Heart right ventricle (tissue), 16 donors: Measurements from ENCODE around the gene PARG. TPM values are rescaled to one million over a fixed set of nuclear protein-coding genes. Genes with fewer than 3 reads are reported as not detected.

ENCODE experiments used
- ATAC-seq, 8 donors: fragments of 200-7000 bp; cut with Tn5 transposase; one replicate each; pipeline ENCODE4 v1.9.1; 2020; ENCODE audit warnings: mild to moderate bottlenecking in 8 of 8, moderate library complexity in 8 of 8, moderate number of reproducible peaks in 1 of 8
- DNase-seq, 2 donors: peaks; one replicate each; pipeline ENCODE4 v3.0.0-alpha.2; 2020
- H3K27ac ChIP-seq, 10 donors: fragments of 200-600 bp; sonication (generic) in 2 of 10; one replicate each; pipeline versions ENCODE4 v1.5.0 to v1.8.0; 2020 to 2022; ENCODE audit warnings: mild to moderate bottlenecking in 3 of 10
- H3K27me3 ChIP-seq, 7 donors: fragments of 200-600 bp; one replicate each; pipeline ENCODE4 v1.8.0; 2021 to 2022; ENCODE audit warnings: mild to moderate bottlenecking in 2 of 7
- H3K36me3 ChIP-seq, 9 donors: fragments of 200-600 bp; sonication (generic) in 1 of 9; one replicate each; pipeline versions ENCODE4 v1.5.0 to v1.8.0; 2020 to 2022; ENCODE audit warnings: mild to moderate bottlenecking in 2 of 9
- H3K4me1 ChIP-seq, 9 donors: fragments of 200-600 bp; sonication (generic) in 1 of 9; one replicate each; pipeline versions ENCODE4 v1.5.0 to v1.8.0; 2020 to 2022; ENCODE audit warnings: mild to moderate bottlenecking in 4 of 9
- H3K4me3 ChIP-seq, 10 donors: fragments of 200-600 bp; sonication (generic) in 2 of 10; one replicate each; pipeline versions ENCODE4 v1.5.0 to v1.8.0; 2020 to 2022; ENCODE audit warnings: mild to moderate bottlenecking in 7 of 10, moderate library complexity in 2 of 10
- H3K9me3 ChIP-seq, 11 donors: fragments of 200-600 bp in 10 of 11; sonication (generic) in 2 of 11; one replicate each; pipeline versions ENCODE4 v1.5.0 to v1.8.0; 2013 to 2022; ENCODE audit warnings: mild to moderate bottlenecking in 2 of 11, control low read depth in 1 of 11, moderate library complexity in 1 of 11
- CTCF ChIP-seq, 9 donors: fragments of 200-600 bp; sonication (generic) in 2 of 9; IDR thresholded peaks; one replicate each; pipeline versions ENCODE4 v1.5.0 to v1.8.0; 2021 to 2022; ENCODE audit warnings: antibody characterized with exemption in 9 of 9, mild to moderate bottlenecking in 5 of 9, moderate library complexity in 1 of 9
- WGBS, 2 donors: extraction: QIAGEN DNeasy Blood & Tissue Kit; methylation state at CpG; one replicate each; pipeline ENCODE4 v1.1.7; 2013; ENCODE audit warnings: inconsistent platforms in 1 of 2; 5-methylcytosine and 5-hydroxymethylcytosine counted together
- intact Hi-C, 10 donors: fragments of 100-400 bp; cut with DNase I; formaldehyde crosslinking; loops; one replicate each; pipeline versions ENCODE4 v1.11.1 to v1.14.2; 2022
- polyA plus RNA-seq, 2 donors: library from polyadenylated mRNA; stranded (reverse); fragments of 200-250 nt; gene quantifications; one replicate each; pipeline ENCODE4 v1.2.3, GENCODE V29; 2013
- total RNA-seq, 10 donors: library from RNA; stranded (reverse); fragmentation: NEBNext Ultra II Directional in 3 of 10; extraction: Animal tissue kit (Norgen Biotek cat#: 25700) in 3 of 10; gene quantifications; one replicate each; pipeline versions ENCODE4 v1.2.1 to v1.2.4, GENCODE V29; 2021 to 2023
- donor health status: Arrhythmogenic right ventricular cardiomyopathy.
- donor health status: ischemic (EF 13 %, LVEDD 7.1; RV severe dilation, severe dysfunction).
- donor health status: healthy with polysubstance abuse.
- donor health status: DM: no; HTN: yes; CAD: no.
- donor health status: DM: no; HTN: no; CAD: no.
- donor health status: ischemic (EF 25% LVEDD 6.9; RV normal size, moderate dysfunction).
- donor health status: ischemic (EF 25% LVEDD 5.7; RV mildly dilated, moderate dysfunction).
- donor health status: healthy.
- donor health status: DM: yes; HTN: yes; CAD: no.
- donor health status: Ischemic cardiomyopathy.
- donor health status: ischemic (EF 35%, LVEDD 5.7; RV mildly dilated, moderate dysfunction).
- donor health status: nonischemic (EF 11% LVEDD 7.7; RV severe dilation, severe dysfunction).
- donor health status: DM: yes; HTN: yes; CAD: no.
- donor health status: PGD.
- donor health status: ischemic (EF 29% LVEDD 5.4; RV normal size, mild dysfunction).
- donor health status: nonischemic (EF 23%, LVEDD 6.1; RV moderate dilation, normal function).

The PARG gene
- total and polyA plus RNA-seq, 12 donors: 4.3 to 35.8 (median 27.6) TPM

- H3K27me3 ChIP-seq: peaks cover 0 to 18% (median 7%) of the 10 kb centered on the region in 7 donors
- ATAC-seq (no peak), DNase-seq (no peak)
- no peak overlapping the region for H3K27ac ChIP-seq
- no peaks in the 10 kb centered on the region for H3K36me3 ChIP-seq
- intact Hi-C loops: no loop called here
- WGBS, 2 donors: 60 to 63% methylated on average over 5 of the region's 5 CpGs
- no peaks in the 10 kb centered on the region for H3K9me3 ChIP-seq
- no peak for TF ChIP-seq CTCF (IDR thresholded peaks at IDR 0.05)
- H3K4me1 ChIP-seq: no peaks in the 10 kb centered on the region
- H3K4me3 ChIP-seq: no peak overlapping the region
Observed at GRCh38 chr10:49783645-49784044, 158.2 kb downstream of the PARG start.

- intact Hi-C loops: no loop called here
- DNase-seq (no peak), ATAC-seq (no peak)
- Histone ChIP-seq H3K27me3 (peaks cover 0 to 30% (median 8%) of the 10 kb centered on the region in 7 donors), H3K9me3 (peaks cover 0 to 4% (median 0%) of the 10 kb centered on the region in 11 donors), H3K4me1 (no peaks in the 10 kb centered on the region), H3K36me3 (no peaks in the 10 kb centered on the region), H3K4me3 (no peak overlapping the region), H3K27ac (no peak overlapping the region)
- TF ChIP-seq CTCF (IDR thresholded peaks at IDR 0.05): no peak
Observed at GRCh38 chr10:49781247-49781646, 160.6 kb downstream of the PARG start.

- intact Hi-C loops: no loop called here
- Histone ChIP-seq H3K27me3 (peaks cover 0 to 48% (median 9%) of the 10 kb centered on the region in 7 donors), H3K4me1 (no peaks in the 10 kb centered on the region), H3K9me3 (peaks cover 0 to 4% (median 0%) of the 10 kb centered on the region in 11 donors), H3K27ac (no peak overlapping the region), H3K36me3 (no peaks in the 10 kb centered on the region), H3K4me3 (no peak overlapping the region)
- no peak for TF ChIP-seq CTCF (IDR thresholded peaks at IDR 0.05)
- 71 to 72% methylated on average over 3 of the region's 3 CpGs for WGBS, 2 donors
- DNase-seq (no peak), ATAC-seq (no peak)
Observed at GRCh38 chr10:49778197-49778596, 163.6 kb downstream of the PARG start.

GRCh38 chr10:49776851-49777250 lies 165.0 kb downstream of the PARG start:
- Histone ChIP-seq H3K27ac (no peak overlapping the region), H3K4me1 (no peaks in the 10 kb centered on the region), H3K4me3 (no peak overlapping the region), H3K9me3 (peaks cover 0 to 4% (median 0%) of the 10 kb centered on the region in 11 donors), H3K36me3 (no peaks in the 10 kb centered on the region), H3K27me3 (peaks cover 0 to 51% (median 21%) of the 10 kb centered on the region in 7 donors)
- ATAC-seq (no peak), DNase-seq (no peak)
- no peak for TF ChIP-seq CTCF (IDR thresholded peaks at IDR 0.05)
- WGBS, 2 donors: 79 to 87% methylated on average over 4 of the region's 4 CpGs
- intact Hi-C loops: no loop called here
